HEK293 (cell line): ENCODE results near the gene TOP3A.

Experiments
- BCL11B ChIP-seq: fragments of 450-650 bp; formaldehyde crosslinking; IDR thresholded peaks from 2 replicates; pipeline ENCODE4 v1.5.1; 2016; ENCODE audit warnings: low read depth, missing biosample characterization, missing genetic modification characterization
- GLI4 ChIP-seq: fragments of 450-650 bp; formaldehyde crosslinking; IDR thresholded peaks from 2 replicates; pipeline ENCODE4 v1.5.1; 2016; ENCODE audit warnings: missing biosample characterization, missing genetic modification characterization
- GLIS1 ChIP-seq: fragments of 450-650 bp; formaldehyde crosslinking; IDR thresholded peaks from 2 replicates; pipeline ENCODE4 v1.5.1; 2016; ENCODE audit warnings: missing biosample characterization, missing genetic modification characterization
- HOXC10 ChIP-seq: sonication (generic); formaldehyde crosslinking; IDR thresholded peaks from 2 replicates; pipeline ENCODE4 v1.8.1; 2023; ENCODE audit warnings: mild to moderate bottlenecking, missing genetic modification reagents
- MYNN ChIP-seq: fragments of 450-650 bp; formaldehyde crosslinking; IDR thresholded peaks from 2 replicates; pipeline ENCODE4 v1.5.1; 2016; ENCODE audit warnings: missing biosample characterization, missing genetic modification characterization, borderline replicate concordance
- OSR2 ChIP-seq: fragments of 450-650 bp; formaldehyde crosslinking; IDR thresholded peaks from 2 replicates; pipeline ENCODE4 v1.5.1; 2016; ENCODE audit warnings: missing biosample characterization, missing genetic modification characterization
- PRDM2 ChIP-seq: fragments of 450-650 bp; formaldehyde crosslinking; IDR thresholded peaks from 2 replicates; pipeline ENCODE4 v1.5.1; 2016; ENCODE audit warnings: missing biosample characterization, missing genetic modification characterization, borderline replicate concordance
- PRDM6 ChIP-seq: fragments of 450-650 bp; formaldehyde crosslinking; IDR thresholded peaks from 2 replicates; pipeline ENCODE4 v1.5.1; 2017; ENCODE audit warnings: missing biosample characterization, missing genetic modification characterization
- REPIN1 ChIP-seq: fragments of 450-650 bp; formaldehyde crosslinking; IDR thresholded peaks from 2 replicates; pipeline ENCODE4 v1.5.1; 2017; ENCODE audit warnings: missing biosample characterization, missing genetic modification characterization, low read depth
- YY2 ChIP-seq: fragments of 450-650 bp; formaldehyde crosslinking; IDR thresholded peaks from 2 replicates; pipeline ENCODE4 v1.5.1; 2016; ENCODE audit warnings: missing biosample characterization, missing genetic modification characterization
- ZBTB1 ChIP-seq: fragments of 450-650 bp; formaldehyde crosslinking; IDR thresholded peaks from 2 replicates; pipeline ENCODE4 v1.5.1; 2016; ENCODE audit warnings: missing biosample characterization, missing genetic modification characterization
- ZFP3 ChIP-seq: fragments of 450-650 bp; formaldehyde crosslinking; IDR thresholded peaks from 2 replicates; pipeline ENCODE4 v1.5.1; 2016; ENCODE audit warnings: low read depth, missing biosample characterization, missing genetic modification characterization
- ZNF146 ChIP-seq: fragments of 450-650 bp; formaldehyde crosslinking; IDR thresholded peaks from 2 replicates; pipeline ENCODE4 v1.5.1; 2016; ENCODE audit warnings: missing biosample characterization, missing genetic modification characterization
- ZNF174 ChIP-seq: fragments of 450-650 bp; formaldehyde crosslinking; IDR thresholded peaks from 2 replicates; pipeline ENCODE4 v1.5.0; 2017; ENCODE audit warnings: missing biosample characterization, mild to moderate bottlenecking, missing genetic modification characterization
- ZNF23 ChIP-seq: fragments of 450-650 bp; formaldehyde crosslinking; IDR thresholded peaks from 2 replicates; pipeline ENCODE4 v1.5.1; 2016; ENCODE audit warnings: missing biosample characterization, missing genetic modification characterization, borderline replicate concordance
- ZNF280D ChIP-seq: fragments of 450-650 bp; formaldehyde crosslinking; IDR thresholded peaks from 2 replicates; pipeline ENCODE4 v1.5.1; 2016; ENCODE audit warnings: missing biosample characterization, missing genetic modification characterization
- ZNF335 ChIP-seq: fragments of 450-650 bp; formaldehyde crosslinking; conservative IDR thresholded peaks from 2 replicates; pipeline ENCODE4 v1.5.1; 2016; ENCODE audit warnings: missing biosample characterization, missing genetic modification characterization
- ZNF398 ChIP-seq: fragments of 450-650 bp; formaldehyde crosslinking; IDR thresholded peaks from 2 replicates; pipeline ENCODE4 v1.5.1; 2017; ENCODE audit warnings: missing biosample characterization, missing genetic modification characterization
- ZNF426 ChIP-seq: fragments of 450-650 bp; formaldehyde crosslinking; IDR thresholded peaks from 2 replicates; pipeline ENCODE4 v1.5.1; 2017; ENCODE audit warnings: missing biosample characterization, missing genetic modification characterization, mild to moderate bottlenecking, inconsistent platforms, moderate library complexity
- ZNF514 ChIP-seq: fragments of 450-650 bp; formaldehyde crosslinking; IDR thresholded peaks from 2 replicates; pipeline ENCODE4 v1.5.1; 2016; ENCODE audit warnings: missing biosample characterization, missing genetic modification characterization
- ZNF623 ChIP-seq: fragments of 450-650 bp; formaldehyde crosslinking; IDR thresholded peaks from 2 replicates; pipeline ENCODE4 v1.5.1; 2016; ENCODE audit warnings: missing biosample characterization, missing genetic modification characterization
- ZNF692 ChIP-seq: fragments of 450-650 bp; formaldehyde crosslinking; IDR thresholded peaks from 2 replicates; pipeline ENCODE4 v1.5.1; 2016; ENCODE audit warnings: missing biosample characterization, missing genetic modification characterization
- ZNF707 ChIP-seq: fragments of 450-650 bp; formaldehyde crosslinking; IDR thresholded peaks from 2 replicates; pipeline ENCODE4 v1.5.1; 2016; ENCODE audit warnings: missing biosample characterization, missing genetic modification characterization
- ZNF768 ChIP-seq: fragments of 450-650 bp; formaldehyde crosslinking; IDR thresholded peaks from 2 replicates; pipeline ENCODE4 v1.5.1; 2018; ENCODE audit warnings: missing biosample characterization, mild to moderate bottlenecking, missing genetic modification characterization
- ZNF791 ChIP-seq: fragments of 450-650 bp; formaldehyde crosslinking; IDR thresholded peaks from 2 replicates; pipeline ENCODE4 v1.5.1; 2016; ENCODE audit warnings: missing biosample characterization, missing genetic modification characterization

The TOP3A gene

GRCh38 chr17:18314731-18315561 is at the start of gene TOP3A, which contains the start of gene SMCR8 (continued):
- TF ChIP-seq REPIN1: no peak
- no peak for TF ChIP-seq ZNF426
- TF ChIP-seq ZNF398 (tag by site-specific recombination): peak; percentile 75
- no peak for TF ChIP-seq PRDM6 (tag by site-specific recombination)
- TF ChIP-seq ZNF146: no peak; the same call in 1 of the 2 replicates
- no peak for TF ChIP-seq ZNF791 (tag by site-specific recombination)
- peak; percentile 57; the same call in 1 of the 2 replicates for TF ChIP-seq OSR2 (tag by site-specific recombination)
- TF ChIP-seq ZNF768 (tag by site-specific recombination): no peak
- TF ChIP-seq BCL11B (tag by site-specific recombination): 0 out of 2 replicates have a peak, but pooled peaks have one; percentile 47
- TF ChIP-seq HOXC10: peak; percentile 92
- no peak for TF ChIP-seq ZNF707 (tag by site-specific recombination)
- TF ChIP-seq MYNN (tag by site-specific recombination): no peak
- no peak for TF ChIP-seq ZNF23 (tag by site-specific recombination)
- no peak for TF ChIP-seq ZFP3 (tag by site-specific recombination)
- 0 out of 2 replicates have a peak, but pooled peaks have one; percentile 7 for TF ChIP-seq ZBTB1 (tag by site-specific recombination)
- peak; percentile 93 for TF ChIP-seq YY2 (tag by site-specific recombination)
- no peak for TF ChIP-seq ZNF514 (tag by site-specific recombination)
- no peak for TF ChIP-seq ZNF623 (tag by site-specific recombination)
- peak; percentile 85 for TF ChIP-seq ZNF335 (tag by site-specific recombination)
- TF ChIP-seq ZNF280D: no peak
- peak; percentile 28; the same call in 1 of the 2 replicates for TF ChIP-seq GLIS1 (tag by site-specific recombination)
- TF ChIP-seq GLI4 (tag by site-specific recombination): 0 out of 2 replicates have a peak, but pooled peaks have one; percentile 85
- no peak for TF ChIP-seq ZNF174 (tag by site-specific recombination)
- TF ChIP-seq PRDM2 (tag by site-specific recombination): no peak
- TF ChIP-seq ZNF692 (tag by site-specific recombination): peak; percentile 66; the same call in 1 of the 2 replicates
